Measurements from ENCODE around the gene NMT2.

Gene NMT2

GRCh38 chr10:15072358-15072757 is 96.1 kb downstream of the NMT2 start:
- Mint-ChIP-seq H3K4me1 (no peaks in the 10 kb centered on the region), H3K4me3 (no peak overlapping the region), H3K9me3 (peaks cover 29% of the 10 kb centered on the region), H3K27ac (no peak overlapping the region), H3K36me3 (ENCODE audit: low read depth) (peaks cover 27% of the 10 kb centered on the region), H3K27me3 (ENCODE audit: low read depth, poor library complexity) (peaks cover 8% of the 10 kb centered on the region)
- no peak for DNase-seq
- no peak for TF ChIP-seq CTCF (IDR thresholded peaks at IDR 0.05)

- Mint-ChIP-seq H3K27ac (no peak overlapping the region), H3K4me3 (no peak overlapping the region)
Observed at GRCh38 chr10:15069230-15069629, 99.3 kb downstream of the NMT2 start.

GRCh38 chr10:15068802-15069201 is 99.7 kb downstream of the NMT2 start:
- Mint-ChIP-seq H3K27me3 (ENCODE audit: low read depth, poor library complexity) (peaks cover 2% of the 10 kb centered on the region), H3K27ac (no peak overlapping the region), H3K4me3 (no peak overlapping the region), H3K9me3 (peaks cover 49% of the 10 kb centered on the region), H3K36me3 (ENCODE audit: low read depth) (peaks cover 28% of the 10 kb centered on the region), H3K4me1 (no peaks in the 10 kb centered on the region)
- no peak for TF ChIP-seq CTCF (IDR thresholded peaks at IDR 0.05)
- no peak for DNase-seq

More at GRCh38 chr10:15069230-15069629, 99.3 kb downstream of the NMT2 start:
- no peak for TF ChIP-seq CTCF (IDR thresholded peaks at IDR 0.05)
- no peaks in the 10 kb centered on the region for H3K4me1 Mint-ChIP-seq
- H3K9me3 Mint-ChIP-seq = peaks cover 49% of the 10 kb centered on the region
- H3K27me3 Mint-ChIP-seq (ENCODE audit: low read depth, poor library complexity) = peaks cover 5% of the 10 kb centered on the region
- peaks cover 32% of the 10 kb centered on the region for H3K36me3 Mint-ChIP-seq (ENCODE audit: low read depth)
- DNase-seq = no peak

GRCh38 chr10:15067154-15067553 is 101.3 kb downstream of the NMT2 start:
- Mint-ChIP-seq H3K9me3 (peaks cover 34% of the 10 kb centered on the region), H3K4me3 (no peak overlapping the region), H3K27ac (no peak overlapping the region), H3K4me1 (no peaks in the 10 kb centered on the region), H3K36me3 (ENCODE audit: low read depth) (peaks cover 13% of the 10 kb centered on the region), H3K27me3 (ENCODE audit: low read depth, poor library complexity) (peaks cover 3% of the 10 kb centered on the region)
- no peak for TF ChIP-seq CTCF (IDR thresholded peaks at IDR 0.05)
- no peak for DNase-seq

- Mint-ChIP-seq H3K4me1 (no peaks in the 10 kb centered on the region), H3K4me3 (no peak overlapping the region), H3K9me3 (peaks cover 34% of the 10 kb centered on the region), H3K36me3 (ENCODE audit: low read depth) (peaks cover 9% of the 10 kb centered on the region), H3K27ac (no peak overlapping the region), H3K27me3 (ENCODE audit: low read depth, poor library complexity) (peaks cover 23% of the 10 kb centered on the region)
- DNase-seq = no peak
- no peak for TF ChIP-seq CTCF (IDR thresholded peaks at IDR 0.05)
Observed at GRCh38 chr10:15060638-15061037, 107.9 kb downstream of the NMT2 start.

GRCh38 chr10:15059914-15060313 is 108.6 kb downstream of the NMT2 start:
- no peak for TF ChIP-seq CTCF (IDR thresholded peaks at IDR 0.05)
- H3K27me3 Mint-ChIP-seq (ENCODE audit: low read depth, poor library complexity) = peaks cover 27% of the 10 kb centered on the region
- peaks cover 3% of the 10 kb centered on the region for H3K36me3 Mint-ChIP-seq (ENCODE audit: low read depth)
- no peak overlapping the region for H3K4me3 Mint-ChIP-seq
- H3K9me3 Mint-ChIP-seq = peaks cover 30% of the 10 kb centered on the region
- H3K27ac Mint-ChIP-seq = no peak overlapping the region
- DNase-seq = no peak
- no peaks in the 10 kb centered on the region for H3K4me1 Mint-ChIP-seq
